Effector memory CD4-positive, alpha-beta T cell (primary cell): ENCODE results near the gene LBP.

Source experiments
- DNase-seq, 3 donors: peaks; one replicate each; pipeline ENCODE4 v3.0.0-alpha.2; 2020
- H3K27ac ChIP-seq: 2 replicates; pipeline ENCODE4 v1.7.0; 2013; ENCODE audit warnings: mild to moderate bottlenecking, low read length, moderate library complexity; ENCODE audit not compliant: insufficient read depth, poor library complexity, severe bottlenecking
- H3K27me3 ChIP-seq: replicated peaks from 2 replicates; pipeline ENCODE4 v1.7.0; 2013; ENCODE audit warnings: mild to moderate bottlenecking, low read length; ENCODE audit not compliant: insufficient read depth, control insufficient read depth, poor library complexity, severe bottlenecking
- H3K36me3 ChIP-seq: 2 replicates; pipeline ENCODE4 v1.7.0; 2013; ENCODE audit warnings: mild to moderate bottlenecking, low read length, moderate library complexity; ENCODE audit not compliant: control insufficient read depth, insufficient read depth
- H3K4me1 ChIP-seq: 2 replicates; pipeline ENCODE4 v1.7.0; 2013; ENCODE audit warnings: low read length, mild to moderate bottlenecking; ENCODE audit not compliant: control insufficient read depth, insufficient read depth, poor library complexity, severe bottlenecking
- H3K4me3 ChIP-seq: 2 replicates; pipeline ENCODE4 v1.7.0; 2013; ENCODE audit warnings: low read length, low read depth, mild to moderate bottlenecking; ENCODE audit not compliant: insufficient read depth, poor library complexity, severe bottlenecking
- H3K9me3 ChIP-seq: 2 replicates; pipeline ENCODE4 v1.7.0; 2013; ENCODE audit warnings: mild to moderate bottlenecking, low read length, moderate library complexity; ENCODE audit not compliant: control insufficient read depth

LBP gene

DNA sequence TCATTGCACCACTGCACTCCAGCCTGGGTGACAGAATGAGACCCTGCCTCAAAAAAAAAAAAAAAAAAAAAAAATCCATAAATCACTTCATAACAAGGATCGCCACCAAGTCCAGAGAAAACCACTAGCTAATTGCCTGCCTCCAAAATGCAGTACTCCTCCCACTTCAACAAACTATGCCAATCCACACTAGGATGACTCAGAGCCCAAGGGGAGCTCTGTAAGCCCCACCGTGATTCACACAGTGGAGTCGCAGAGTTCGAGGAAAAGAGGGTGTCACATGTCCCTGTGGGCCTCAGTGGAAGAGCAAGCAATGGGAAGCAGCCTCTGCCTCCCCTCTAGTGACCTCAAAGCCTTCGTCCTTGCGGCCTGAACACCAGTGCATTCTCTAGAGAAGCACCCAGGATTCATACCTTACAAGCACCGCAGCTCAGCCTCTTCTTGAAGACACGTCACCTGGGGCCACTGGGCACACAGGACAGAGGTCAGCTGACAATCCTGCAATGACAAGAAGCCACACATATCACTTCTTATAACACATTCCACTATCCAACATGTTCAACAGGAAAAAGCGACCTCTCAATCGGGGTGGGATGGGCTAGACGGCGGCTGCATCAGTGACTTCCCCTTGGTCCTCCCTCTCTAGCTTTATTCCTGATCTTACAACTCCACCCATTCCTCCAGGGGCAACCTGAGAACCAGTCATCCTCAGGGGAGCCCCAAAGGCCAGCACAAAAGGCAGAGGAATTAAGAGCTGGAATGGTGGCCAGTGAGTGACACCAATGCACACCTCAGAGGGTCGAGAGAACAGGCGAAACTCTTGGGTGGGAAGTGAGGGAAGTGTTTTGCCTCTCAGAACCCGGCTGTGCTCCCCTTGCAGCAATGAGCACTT, 80.0 kb downstream of the LBP start:
- no peak for DNase-seq

More for the DNA sequence above, 80.0 kb downstream of the LBP start:
- H3K9me3 ChIP-seq, result no peaks in the 10 kb centered on the region
- H3K4me1 ChIP-seq, result no peaks in the 10 kb centered on the region
- H3K27me3 ChIP-seq, result no peaks in the 10 kb centered on the region
- no peak overlapping the region for H3K27ac ChIP-seq
- no peak overlapping the region for H3K4me3 ChIP-seq
- peaks cover 89% of the 10 kb centered on the region for H3K36me3 ChIP-seq
